HG03469 (cell line): ENCODE data around the gene KLHL26.

Experiments
- ATAC-seq: cut with Tn5 transposase; IDR thresholded peaks from one replicate; pipeline ENCODE4 v1.9.1; 2021; ENCODE audit warnings: mild to moderate bottlenecking, moderate library complexity, moderate number of reproducible peaks; ENCODE audit not compliant: unreplicated experiment

KLHL26 gene

DNA sequence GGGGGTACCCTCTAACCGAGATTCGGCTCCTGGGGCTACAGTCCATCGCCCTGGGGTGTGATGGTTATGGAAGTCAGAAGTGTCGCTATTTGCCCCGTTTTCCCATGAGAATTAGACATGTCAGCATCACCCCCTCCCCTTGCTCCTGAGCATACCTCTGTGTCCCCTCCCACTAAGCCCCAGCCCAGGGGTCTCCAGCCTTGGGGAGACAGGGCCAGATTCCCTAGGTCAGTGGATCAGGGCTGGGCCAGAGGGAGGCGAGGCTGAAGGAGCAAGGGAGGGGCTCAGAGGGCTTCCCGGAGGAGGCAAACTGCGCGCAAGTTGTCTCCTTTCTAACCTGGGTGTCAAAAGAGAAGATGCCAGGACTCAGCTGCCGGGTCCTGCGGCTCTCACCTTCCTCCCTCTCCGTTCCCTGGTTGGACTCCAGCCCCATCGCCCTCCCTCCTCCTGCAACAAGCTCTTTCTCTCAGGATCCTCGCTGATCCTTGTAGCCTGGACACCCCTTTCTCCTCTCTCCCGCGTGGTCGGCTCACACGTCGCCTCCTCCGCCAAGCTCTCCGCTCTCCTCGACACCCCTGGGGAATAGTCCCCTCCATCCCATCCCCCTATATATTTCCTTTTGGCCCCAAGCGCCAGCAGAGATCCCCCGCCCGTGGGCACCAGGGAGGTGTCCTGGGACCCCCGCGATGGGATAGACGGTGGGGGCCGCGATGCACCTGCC, 24.6 kb upstream of the KLHL26 start:
- no peak for ATAC-seq

DNA sequence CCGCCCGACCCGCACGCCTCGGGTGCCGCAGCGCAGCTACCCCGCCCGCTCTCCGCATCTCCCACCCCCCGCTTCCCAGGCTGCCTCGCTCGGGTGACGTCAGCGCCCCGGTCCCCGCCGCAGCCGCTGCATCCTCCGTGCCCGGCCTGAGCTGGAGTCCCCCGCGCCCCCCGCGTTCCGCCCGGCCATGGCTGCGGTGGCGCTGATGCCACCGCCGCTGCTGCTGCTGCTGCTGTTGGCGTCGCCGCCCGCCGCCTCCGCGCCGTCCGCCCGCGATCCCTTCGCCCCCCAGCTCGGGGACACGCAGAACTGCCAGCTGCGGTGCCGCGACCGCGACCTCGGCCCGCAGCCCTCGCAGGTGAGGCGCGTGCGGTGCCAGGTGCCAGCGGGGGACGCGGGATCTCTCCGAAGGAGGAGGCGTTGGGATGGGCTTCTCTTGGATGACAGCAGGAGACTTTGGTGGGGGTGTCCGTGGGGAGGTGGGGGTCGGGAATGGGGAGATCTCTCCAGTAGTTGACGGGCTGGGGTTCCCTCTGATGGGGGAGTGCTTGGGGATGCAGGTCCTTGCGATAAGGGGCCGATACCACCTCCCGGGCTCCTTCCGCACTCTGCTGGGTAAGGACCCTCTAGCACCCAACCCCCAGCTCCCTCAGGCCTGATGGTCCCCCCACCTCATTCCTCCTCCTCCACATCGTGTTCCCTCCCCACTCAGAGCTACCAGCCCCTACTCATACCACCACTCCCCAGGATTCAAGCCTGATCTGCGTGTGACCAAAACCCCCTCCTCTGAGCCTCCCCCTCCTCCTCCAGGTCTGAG, 23.8 kb upstream of the KLHL26 start, which contains the start of gene TMEM59L:
Gene TMEM59L (plus strand): TSS at position 99 of the 817 bp plus-strand sequence. CDS start 89 bp downstream, at position 188.
- ATAC-seq, result no peak

DNA sequence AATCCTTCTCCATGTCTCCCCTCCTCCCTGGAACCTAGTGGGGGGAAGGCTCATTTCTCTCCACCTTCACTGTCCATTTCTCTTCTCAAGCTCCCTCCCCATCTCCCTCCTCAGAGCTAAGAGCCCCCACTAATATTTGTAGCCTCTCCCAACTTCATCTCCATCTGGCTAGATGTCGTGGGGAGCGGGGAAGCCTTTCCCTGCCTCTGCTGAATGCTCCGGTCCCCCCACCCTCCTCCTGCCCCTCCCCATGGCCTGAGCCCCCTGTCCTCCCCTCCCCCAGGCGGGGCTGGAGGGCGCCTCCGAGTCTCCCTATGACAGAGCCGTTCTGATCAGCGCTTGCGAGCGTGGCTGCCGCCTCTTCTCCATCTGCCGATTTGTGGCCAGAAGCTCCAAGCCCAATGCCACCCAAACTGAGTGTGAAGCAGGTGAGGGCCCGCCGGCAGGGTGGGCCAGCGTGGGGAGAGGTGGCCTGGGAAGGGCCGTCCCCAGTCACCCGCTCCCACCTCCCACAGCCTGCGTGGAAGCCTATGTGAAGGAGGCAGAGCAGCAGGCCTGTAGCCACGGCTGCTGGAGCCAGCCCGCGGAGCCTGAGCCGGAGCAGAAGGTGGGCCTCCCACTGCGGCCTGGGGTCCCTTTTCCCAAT, 23.1 kb upstream of the KLHL26 start:
- ATAC-seq, result no peak

DNA sequence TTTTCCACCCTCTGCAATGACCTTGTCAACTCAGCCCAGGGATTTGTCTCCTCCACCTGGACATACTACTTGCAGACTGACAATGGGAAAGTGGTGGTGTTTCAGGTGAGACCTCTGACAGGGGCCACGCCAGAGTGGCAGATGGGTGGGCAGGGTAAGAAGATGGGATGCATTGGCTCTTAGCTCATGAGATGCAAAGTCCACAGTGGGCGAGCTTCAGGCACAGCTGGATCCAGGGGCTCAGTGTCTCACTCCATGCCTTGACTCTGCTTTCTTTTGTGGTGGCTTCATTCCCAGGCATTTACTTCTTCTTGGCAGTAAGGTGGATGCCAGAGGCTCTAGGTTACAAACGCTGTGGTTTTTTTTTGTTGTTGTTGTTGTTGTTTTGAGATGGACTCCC, 20.8 kb upstream of the KLHL26 start:
- ATAC-seq, result no peak

DNA sequence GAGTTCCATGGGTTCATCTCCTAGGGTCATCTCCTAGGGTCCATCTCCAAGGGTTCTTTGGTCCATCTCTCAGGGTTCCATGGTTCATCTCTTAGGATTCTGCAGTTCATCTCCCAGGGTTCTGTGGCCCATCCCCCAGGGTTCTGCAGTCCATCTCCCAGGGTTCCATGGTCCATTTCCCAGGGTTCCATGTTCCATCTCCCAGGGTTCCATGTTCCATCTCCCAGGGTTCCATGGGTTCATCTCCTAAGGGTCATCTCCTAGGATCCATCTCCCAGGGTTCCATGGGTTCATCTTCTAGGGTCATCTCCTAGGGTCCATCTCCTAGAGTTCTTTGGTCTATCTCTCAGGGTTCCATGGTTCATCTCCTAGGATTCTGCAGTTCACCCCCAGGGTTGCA, 19.3 kb upstream of the KLHL26 start:
- ATAC-seq, result no peak

DNA sequence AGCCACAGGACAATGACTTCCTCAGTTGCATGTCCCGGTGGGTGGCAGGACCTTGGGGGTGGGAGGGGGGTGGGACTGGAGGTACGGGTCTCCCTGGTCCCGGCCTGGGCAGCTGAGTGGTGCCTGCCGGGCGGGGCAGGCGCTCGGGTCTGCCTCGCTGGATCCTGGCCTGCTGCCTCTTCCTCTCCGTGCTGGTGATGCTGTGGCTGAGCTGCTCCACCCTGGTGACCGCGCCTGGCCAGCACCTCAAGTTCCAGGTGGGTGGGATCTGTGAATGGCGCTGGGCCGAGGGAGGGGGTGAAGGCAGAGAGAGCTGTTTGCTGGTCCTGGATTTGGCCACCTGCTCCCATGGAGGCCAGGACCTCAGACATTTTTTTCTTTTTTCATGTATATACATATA, 18.6 kb upstream of the KLHL26 start:
- no peak for ATAC-seq

DNA sequence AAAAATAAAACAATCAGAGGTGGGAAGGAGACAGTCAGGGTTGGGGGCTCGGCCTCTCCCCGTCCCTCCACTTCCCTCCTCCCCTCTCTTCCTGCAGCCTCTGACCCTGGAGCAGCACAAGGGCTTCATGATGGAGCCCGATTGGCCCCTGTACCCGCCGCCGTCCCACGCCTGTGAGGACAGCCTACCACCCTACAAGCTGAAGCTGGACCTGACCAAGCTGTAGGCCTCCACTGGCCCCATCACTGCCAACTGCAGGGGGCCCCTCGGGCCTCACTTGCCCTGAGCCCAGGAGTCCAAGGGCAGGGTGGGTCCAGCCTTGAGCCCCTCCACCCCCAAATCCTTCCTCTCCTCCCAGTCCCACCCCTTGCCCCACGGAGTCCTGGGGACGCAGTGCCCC, 16.5 kb upstream of the KLHL26 start:
- ATAC-seq, result no peak

DNA sequence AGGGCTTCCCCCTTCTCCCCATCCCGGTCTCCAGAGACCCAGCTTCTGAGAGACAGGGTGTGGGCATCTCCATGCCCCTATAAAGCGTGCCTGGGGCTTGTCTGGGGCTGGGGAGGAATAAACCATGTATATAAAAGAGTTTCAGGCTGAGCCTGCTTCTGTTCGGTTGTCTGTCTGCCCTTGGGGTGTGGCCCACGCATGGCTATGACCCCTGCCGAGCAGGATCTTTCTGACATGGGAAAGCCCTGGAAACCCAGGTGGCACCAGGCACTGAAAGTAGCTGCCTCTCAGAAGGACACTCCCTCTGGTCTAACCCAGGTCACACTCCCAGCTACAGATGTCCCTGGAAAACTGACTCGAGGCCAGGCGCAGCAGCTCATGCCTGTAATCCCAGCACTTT, 15.9 kb upstream of the KLHL26 start:
- ATAC-seq, result no peak

DNA sequence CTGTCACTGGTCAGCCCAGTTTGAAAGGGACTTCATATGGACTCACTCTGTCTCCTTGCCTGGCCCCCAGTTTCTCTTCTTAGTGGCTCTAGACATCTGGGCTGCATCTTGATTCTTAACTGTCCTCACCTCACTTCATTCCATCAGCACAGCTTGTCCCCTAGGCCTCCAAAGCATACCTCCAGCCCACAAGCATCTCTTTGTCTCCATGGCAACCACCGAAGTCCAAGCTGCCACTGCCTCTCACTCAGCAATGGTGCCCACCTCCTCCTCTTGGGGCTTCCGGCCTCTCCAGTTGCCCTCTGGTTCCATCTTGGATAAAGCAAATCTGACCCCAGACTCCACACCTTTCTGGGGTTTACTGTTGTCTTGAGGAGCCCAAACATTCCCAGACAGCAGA, 9.9 kb upstream of the KLHL26 start:
- no peak for ATAC-seq

DNA sequence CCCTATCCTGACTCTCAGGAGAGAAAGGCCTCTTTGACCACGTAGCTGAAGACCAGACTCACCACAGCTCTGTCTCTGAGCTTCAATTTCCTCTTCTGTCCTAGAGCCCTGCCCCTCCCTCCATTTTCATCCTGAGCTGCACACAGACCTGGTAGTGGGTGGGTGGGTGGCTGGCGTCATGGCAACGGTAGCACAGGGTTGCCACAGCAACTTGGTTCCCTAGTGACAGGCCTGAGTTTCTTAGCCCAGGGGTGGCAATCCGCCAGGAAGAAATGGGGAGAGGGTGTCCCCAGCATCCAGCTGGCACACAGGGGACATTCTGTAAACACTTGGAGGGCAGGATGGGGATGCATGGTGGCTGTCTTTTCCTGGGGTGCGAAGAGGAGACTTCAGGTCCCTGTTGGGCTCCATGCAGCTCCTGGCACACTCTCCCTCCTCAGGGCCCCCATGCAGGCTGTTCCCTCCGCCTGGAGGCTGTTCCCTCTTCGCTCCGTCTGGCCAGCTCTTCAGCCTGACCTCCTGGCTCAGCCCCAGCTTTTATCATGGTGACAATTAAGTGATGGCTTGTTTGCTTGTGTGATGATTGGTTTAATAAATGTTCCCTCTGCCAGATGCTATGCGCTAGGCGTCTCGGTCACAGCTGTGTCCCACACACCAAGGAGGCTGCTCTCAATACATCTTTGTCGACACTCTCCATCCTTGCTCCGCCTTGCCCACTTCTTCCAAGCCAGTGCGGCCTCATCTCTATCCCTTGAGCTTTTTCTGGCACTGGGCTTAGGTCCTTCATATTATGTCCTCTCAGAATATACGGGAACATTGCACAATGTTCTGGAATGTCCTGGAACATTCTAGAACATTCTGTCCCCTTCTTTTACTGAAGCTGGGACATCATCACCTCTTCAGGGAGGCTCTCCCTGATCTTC, 7.4 kb upstream of the KLHL26 start:
- ATAC-seq, result no peak

DNA sequence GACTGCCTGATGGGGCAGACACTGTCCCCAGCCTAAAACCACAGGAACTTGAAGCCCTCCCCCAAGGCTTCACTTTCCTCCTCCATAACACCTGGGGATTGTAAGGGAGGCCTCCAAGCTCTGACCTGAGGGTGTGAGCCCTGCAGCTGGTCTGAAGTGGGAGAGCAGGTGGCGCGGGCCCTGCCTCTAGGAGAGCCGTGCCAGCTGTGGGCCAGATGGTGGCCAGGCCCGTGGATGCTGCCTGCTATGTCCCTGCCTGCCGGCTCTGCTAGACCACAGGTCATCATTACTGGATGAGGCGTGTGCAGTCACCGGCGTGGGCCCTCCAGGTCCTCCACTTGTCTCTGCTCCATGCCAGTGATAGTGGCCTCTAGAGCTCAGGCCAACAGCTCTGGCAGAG, 3.5 kb upstream of the KLHL26 start:
- ATAC-seq, result no peak

DNA sequence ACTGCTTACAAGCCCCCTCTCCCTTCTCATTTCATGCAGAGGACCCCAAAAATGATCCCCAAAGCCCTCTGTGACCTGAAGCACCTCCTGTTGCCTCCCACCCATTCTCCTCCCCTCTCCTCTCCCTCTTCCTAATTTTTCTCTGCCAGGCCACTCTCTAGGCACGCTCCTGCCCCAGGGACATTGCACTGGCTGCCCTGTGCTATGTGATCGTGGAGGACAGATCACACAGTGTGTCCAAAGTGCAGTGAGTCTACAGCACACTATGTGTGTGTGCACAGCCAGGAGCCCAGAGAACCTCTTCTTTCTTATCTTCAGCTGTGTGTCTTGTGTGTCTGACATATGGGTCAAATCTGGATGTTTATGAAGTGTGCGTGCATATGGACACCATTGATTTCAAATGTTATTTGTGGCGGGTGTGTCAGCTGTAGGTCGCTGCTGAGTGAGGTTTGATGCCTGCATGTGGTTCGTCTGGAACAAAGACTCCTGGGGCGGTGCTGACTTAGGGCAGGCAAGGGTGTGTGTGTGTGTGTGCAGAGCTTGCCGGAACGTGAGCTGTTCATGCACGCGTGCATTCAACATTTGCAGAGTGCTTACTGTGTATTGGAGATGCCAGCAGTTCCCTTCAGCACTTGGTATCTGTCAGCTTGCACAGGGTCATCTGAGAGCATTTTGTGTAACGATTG, 2.1 kb upstream of the KLHL26 start:
- no peak for ATAC-seq

DNA sequence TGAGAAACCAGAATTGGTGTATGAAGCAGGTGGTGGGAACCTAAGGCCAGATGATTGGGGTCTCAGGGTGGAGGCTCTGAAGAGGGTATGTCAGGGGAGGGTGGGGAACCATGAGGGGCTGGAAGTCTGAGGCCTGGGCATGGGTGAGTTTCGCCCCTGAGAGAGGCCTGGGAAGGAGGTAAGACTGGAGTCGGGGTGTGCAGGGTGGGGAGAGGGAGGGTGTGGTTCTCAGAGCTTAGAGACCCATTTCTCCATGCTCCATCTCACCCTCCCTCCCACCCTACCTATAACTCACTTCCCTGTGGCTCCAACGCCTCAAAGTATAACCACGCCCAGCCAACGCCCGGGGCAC, 1.0 kb upstream of the KLHL26 start:
- no peak for ATAC-seq

DNA sequence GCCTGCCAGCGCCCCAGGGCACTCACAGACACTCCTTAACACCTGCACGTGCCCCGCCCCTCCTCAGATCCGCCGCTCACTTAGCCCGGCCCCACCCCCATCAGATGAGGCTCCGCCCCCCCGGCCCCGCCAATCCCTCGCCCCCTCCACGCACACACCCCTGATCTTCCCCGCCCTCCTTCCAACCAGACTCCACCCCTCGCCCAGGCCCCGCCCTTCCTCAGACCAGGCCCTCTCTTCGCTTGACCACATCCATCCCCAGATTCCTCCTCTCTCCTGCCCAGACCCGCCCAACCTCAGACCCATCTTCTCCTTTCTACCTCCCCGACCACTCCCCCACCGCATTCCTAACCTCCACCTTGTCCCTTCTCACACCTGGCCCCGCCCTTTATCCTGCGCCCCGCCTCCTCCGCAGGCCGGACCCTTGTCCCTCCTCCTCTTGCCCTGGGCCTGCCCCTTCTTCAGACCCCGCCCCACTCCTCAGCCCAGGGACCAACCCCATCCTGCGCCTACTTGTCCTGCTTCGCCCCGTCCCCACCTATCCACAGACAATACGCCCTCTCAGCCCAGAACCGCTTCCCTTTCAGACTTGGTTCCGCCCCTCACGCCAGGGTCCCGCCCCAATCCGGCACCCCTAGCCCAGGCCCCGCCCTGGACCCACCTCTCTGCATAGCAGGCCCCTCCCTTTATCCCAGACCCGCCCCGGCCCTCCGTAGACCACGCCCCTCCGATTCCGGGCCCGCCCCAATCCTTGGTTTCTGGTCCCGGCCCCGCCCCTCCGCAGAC, 452 bp upstream of the KLHL26 start:
- ATAC-seq, result peak; percentile 77

DNA sequence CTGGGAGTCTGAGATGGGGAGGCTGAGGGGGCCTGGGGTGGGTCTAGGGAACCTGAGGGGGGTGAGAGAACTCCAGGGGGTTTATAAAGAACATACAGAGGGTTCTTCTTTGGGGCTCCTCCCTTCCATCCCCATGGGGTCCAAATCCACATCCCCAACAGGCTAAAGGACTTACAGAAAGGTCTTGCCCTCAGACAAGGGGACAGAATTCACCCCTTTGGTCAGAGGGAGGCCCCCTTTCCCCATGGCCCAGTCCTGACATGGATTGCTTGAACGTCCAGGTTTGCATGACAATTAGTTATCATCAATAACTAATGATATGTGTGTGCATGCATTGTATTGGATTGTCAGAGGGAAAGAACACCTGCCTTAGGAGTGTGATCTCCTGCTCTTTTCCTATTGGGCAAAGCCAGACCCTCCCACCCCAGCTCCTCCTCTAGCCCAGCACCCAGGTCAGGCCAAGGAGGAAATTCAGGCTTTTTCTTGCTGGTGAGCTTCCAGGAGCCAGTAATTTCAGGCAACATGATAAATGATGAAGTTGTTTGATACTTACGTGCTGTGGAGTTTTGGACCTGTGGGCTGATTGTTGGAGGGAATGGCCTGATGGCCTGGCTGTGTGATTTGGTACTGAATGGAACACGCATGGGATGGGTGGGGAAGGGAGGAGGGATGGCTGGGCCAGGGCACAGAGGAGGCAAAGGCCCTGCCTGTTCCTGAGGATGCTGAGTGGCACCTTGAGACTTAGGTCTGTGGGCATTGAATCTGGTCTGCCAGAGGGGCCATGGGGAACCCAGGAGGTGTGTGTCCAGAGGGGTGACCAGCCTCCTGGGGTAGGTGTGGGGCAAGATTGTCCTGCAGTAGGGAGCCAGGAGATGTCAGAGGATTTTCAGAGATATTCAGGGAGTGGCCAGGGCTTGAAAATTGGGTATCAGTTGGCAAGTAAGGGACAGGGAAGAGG, 1.1 kb downstream of the KLHL26 start:
- ATAC-seq, result no peak

DNA sequence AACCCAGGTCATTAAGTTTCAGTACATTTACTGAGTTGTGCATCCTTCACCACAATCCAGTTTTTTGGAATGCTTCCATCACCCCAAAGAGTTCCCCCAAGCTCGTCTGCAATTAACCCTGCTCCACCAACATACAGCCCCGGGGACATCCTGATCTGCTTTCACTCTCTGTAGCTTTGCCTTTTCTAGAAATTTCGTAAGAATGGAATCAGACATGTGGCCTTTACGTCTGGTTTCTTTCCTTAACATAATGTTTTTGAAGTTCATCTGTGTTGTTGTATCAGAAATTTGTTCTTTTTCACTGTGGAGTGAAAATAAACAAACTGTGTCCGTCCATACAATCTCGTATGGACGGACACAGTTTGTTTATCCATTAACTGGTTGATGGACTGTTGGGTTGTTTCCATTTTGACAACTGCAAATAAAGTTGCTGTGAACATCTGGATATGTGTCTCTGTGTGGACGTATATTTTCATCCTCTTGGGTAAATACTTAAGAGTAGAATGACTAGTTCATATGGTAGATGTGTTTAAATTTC, 2.9 kb downstream of the KLHL26 start:
- no peak for ATAC-seq

DNA sequence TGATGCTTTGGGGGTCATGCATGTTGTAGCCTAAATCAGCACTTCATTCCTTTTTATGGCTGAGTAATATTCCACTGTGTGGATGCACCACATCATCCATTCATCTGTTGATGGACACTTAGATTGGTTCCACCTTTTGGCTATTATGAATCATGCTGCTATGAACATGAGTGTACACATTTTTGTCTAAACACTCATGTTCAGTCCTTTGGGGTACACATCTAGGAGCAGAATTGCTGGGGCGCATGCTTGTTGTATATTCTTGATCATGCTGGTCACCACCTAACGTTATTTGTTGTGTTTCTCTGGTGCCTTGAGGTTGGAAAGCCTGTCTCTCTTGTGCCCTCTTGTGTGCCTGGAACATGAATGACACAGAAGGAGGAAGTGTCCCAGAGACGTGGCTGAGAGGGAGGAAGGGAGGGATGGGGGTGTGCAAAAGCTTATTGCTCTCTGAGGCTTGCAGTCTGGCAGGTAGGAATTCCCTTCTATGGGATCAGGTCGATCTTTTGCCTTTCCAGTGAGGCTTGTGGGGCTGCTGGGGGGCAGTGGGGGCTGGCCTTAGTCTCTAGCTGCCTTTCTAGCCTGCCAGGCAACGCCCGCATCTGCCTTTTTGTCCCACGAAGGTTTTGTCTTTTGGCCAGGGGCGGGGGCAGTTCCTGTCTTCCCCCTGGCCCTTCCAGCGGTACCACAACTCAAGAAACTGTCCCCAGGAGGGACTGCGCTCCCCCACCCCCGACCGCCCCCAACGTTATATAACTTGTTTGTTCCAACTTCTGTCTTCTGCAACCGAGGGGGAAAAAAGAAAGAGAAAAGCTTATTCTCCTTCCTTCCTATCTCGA, 7.6 kb downstream of the KLHL26 start:
- no peak for ATAC-seq
